WTC11 (cell line): ENCODE data around the gene GPNMB. TPM values are rescaled to one million over a fixed set of nuclear protein-coding genes. Genes with fewer than 3 reads are reported as not detected.

Source experiments
- ATAC-seq: fragments of 200-7000 bp; cut with Tn5 transposase; 2 replicates; pipeline ENCODE4 v1.10.0; 2021; ENCODE audit warnings: mild to moderate bottlenecking, moderate library complexity
- CTCF ChIA-PET: fragments of 300-600 bp; sonication (Branson Sonifier 250); formaldehyde crosslinking; loops from one replicate; lab custom pipeline; 2021; ENCODE audit warnings: antibody characterized with exemption; lab: Charles Lee
- POLR2A ChIA-PET: fragments of 350-600 bp; sonication (Branson Sonifier 250); formaldehyde crosslinking; loops from one replicate; lab custom pipeline; 2021; ENCODE audit warnings: antibody characterized with exemption; lab: Charles Lee
- DNase-seq: peaks from one replicate; pipeline ENCODE4 v3.0.0; 2021; ENCODE audit warnings: low spot score
- H3K27ac Mint-ChIP-seq: 2 replicates; pipeline ENCODE4 v1.8.0; 2021; ENCODE audit warnings: mixed read lengths
- H3K27me3 Mint-ChIP-seq: 2 replicates; pipeline ENCODE4 v1.8.0; 2021; ENCODE audit warnings: low read depth, mild to moderate bottlenecking, moderate library complexity, mixed read lengths
- H3K36me3 Mint-ChIP-seq: 2 replicates; pipeline ENCODE4 v1.8.0; 2021; ENCODE audit warnings: mixed read lengths
- H3K4me1 Mint-ChIP-seq: 2 replicates; pipeline ENCODE4 v1.8.0; 2022; ENCODE audit warnings: mixed read lengths
- H3K4me3 Mint-ChIP-seq: 2 replicates; pipeline ENCODE4 v1.8.0; 2021; ENCODE audit warnings: mild to moderate bottlenecking, moderate library complexity, mixed read lengths
- H3K9me3 Mint-ChIP-seq: 2 replicates; pipeline ENCODE4 v1.8.0; 2021; ENCODE audit warnings: mixed read lengths
- AFF4 ChIP-seq: sonication (generic); formaldehyde crosslinking; IDR thresholded peaks from 2 replicates; pipeline ENCODE4 v1.8.1; 2023; ENCODE audit warnings: mild to moderate bottlenecking, missing genetic modification reagents, borderline replicate concordance
- ATF1 ChIP-seq: sonication (generic); formaldehyde crosslinking; IDR thresholded peaks from 2 replicates; pipeline ENCODE4 v1.8.1; 2023; ENCODE audit warnings: mild to moderate bottlenecking, moderate library complexity, missing genetic modification reagents
- CTCF ChIP-seq: fragments of 200-600 bp; IDR thresholded peaks from 2 replicates; pipeline ENCODE4 v1.8.0; 2022; ENCODE audit warnings: antibody characterized with exemption
- E2F4 ChIP-seq: sonication (generic); formaldehyde crosslinking; IDR thresholded peaks from 2 replicates; pipeline ENCODE4 v1.8.1; 2022; ENCODE audit warnings: low read depth, mild to moderate bottlenecking, moderate library complexity, missing genetic modification reagents, borderline replicate concordance
- E2F5 ChIP-seq: sonication (generic); formaldehyde crosslinking; IDR thresholded peaks from 2 replicates; pipeline ENCODE4 v1.8.1; 2022; ENCODE audit warnings: mild to moderate bottlenecking, moderate library complexity, missing genetic modification reagents
- ESRRA ChIP-seq: sonication (generic); formaldehyde crosslinking; IDR thresholded peaks from 2 replicates; pipeline ENCODE4 v1.8.1; 2022; ENCODE audit warnings: mild to moderate bottlenecking, missing genetic modification reagents, borderline replicate concordance
- FOXK1 ChIP-seq: sonication (generic); formaldehyde crosslinking; IDR thresholded peaks from 2 replicates; pipeline ENCODE4 v1.8.0; 2022; ENCODE audit warnings: mild to moderate bottlenecking, moderate library complexity, missing genetic modification reagents
- GTF2I ChIP-seq: fragments of 250-450 bp; sonication (Bioruptor Pico); conservative IDR thresholded peaks from 2 replicates; pipeline ENCODE4 v1.4.0; 2021; ENCODE audit warnings: mild to moderate bottlenecking
- NR1H2 ChIP-seq: sonication (generic); formaldehyde crosslinking; IDR thresholded peaks from 2 replicates; pipeline ENCODE4 v1.9.0; 2021; ENCODE audit warnings: mild to moderate bottlenecking, moderate library complexity, missing genetic modification reagents
- OVOL2 ChIP-seq: fragments of 250-450 bp; sonication (Bioruptor Pico); IDR thresholded peaks from 2 replicates; pipeline ENCODE4 v1.9.0; 2021; ENCODE audit warnings: mild to moderate bottlenecking, borderline replicate concordance
- RORB ChIP-seq: fragments of 250-450 bp; sonication (Bioruptor Pico); IDR thresholded peaks from 2 replicates; pipeline ENCODE4 v1.9.0; 2021; ENCODE audit warnings: mild to moderate bottlenecking
- ZBTB21 ChIP-seq: sonication (generic); formaldehyde crosslinking; IDR thresholded peaks from 2 replicates; pipeline ENCODE4 v1.8.1; 2023; ENCODE audit warnings: mild to moderate bottlenecking, missing genetic modification reagents, borderline replicate concordance
- ZNF263 ChIP-seq: sonication (generic); formaldehyde crosslinking; IDR thresholded peaks from 2 replicates; pipeline ENCODE4 v1.8.1; 2022; ENCODE audit warnings: low read depth, mild to moderate bottlenecking, moderate library complexity, missing genetic modification reagents
- ZNF671 ChIP-seq: fragments of 250-450 bp; sonication (Bioruptor Pico); IDR thresholded peaks from 2 replicates; pipeline ENCODE4 v1.8.0; 2021; ENCODE audit warnings: mild to moderate bottlenecking
- total RNA-seq: library from RNA; stranded (reverse); gene quantifications from 3 replicates; pipeline ENCODE4 v1.2.3, GENCODE V29; 2021
- TF ChIP-seq, protein P1 (sequence below): sonication (generic); formaldehyde crosslinking; IDR thresholded peaks from 2 replicates; pipeline ENCODE4 v1.8.0; 2023; ENCODE audit warnings: missing genetic modification reagents
- TF ChIP-seq, protein P2 (sequence below): sonication (generic); formaldehyde crosslinking; IDR thresholded peaks from 2 replicates; pipeline ENCODE4 v1.8.0; 2023; ENCODE audit warnings: missing genetic modification reagents, mild to moderate bottlenecking, borderline replicate concordance

Gene GPNMB
- total RNA-seq, 1 experiment from 2014 or later, result 1.1 TPM

GRCh38 chr7:23276947-23277346 is 30.4 kb downstream of the GPNMB start:
- no peak overlapping the region; the same call in 1 of the 2 replicates for H3K27ac Mint-ChIP-seq
- CTCF ChIA-PET, result interaction anchor here (0.8 to 1.4 kb wide), 7 partner anchors 9 to 132 kb away, joined by 3 to 4 read pairs (median 3); partner anchors contain the start of gene GPNMB

GRCh38 chr7:23277359-23277989 is 30.9 kb downstream of the GPNMB start:
- TF ChIP-seq NR1H2 (CRISPR knock-in tag), result no peak
- peak; percentile 48; the same call in 1 of the 2 replicates for TF ChIP-seq CTCF
- ATAC-seq, result peak; percentile 46
- ChIA-PET CTCF (interaction anchor here (0.7 to 1.4 kb wide), 3 partner anchors 31 to 89 kb away, joined by 3 read pairs; partner anchors contain the start of gene GPNMB), POLR2A (interaction anchor here (0.7 kb wide), 1 partner anchor 43 kb away, joined by 4 read pairs; no protein-coding TSS in a partner anchor)
- H3K27ac Mint-ChIP-seq, result no peak overlapping the region
- DNase-seq, result no peak
- no peak overlapping the region for H3K4me3 Mint-ChIP-seq
- H3K4me1 Mint-ChIP-seq, result peaks cover 4% of the 10 kb centered on the region
- H3K9me3 Mint-ChIP-seq, result no peaks in the 10 kb centered on the region
- no peaks in the 10 kb centered on the region for H3K36me3 Mint-ChIP-seq
- H3K27me3 Mint-ChIP-seq, result no peaks in the 10 kb centered on the region

More at GRCh38 chr7:23276947-23277346, 30.4 kb downstream of the GPNMB start:
- Mint-ChIP-seq H3K9me3 (no peaks in the 10 kb centered on the region), H3K36me3 (no peaks in the 10 kb centered on the region), H3K4me3 (no peak overlapping the region), H3K27me3 (no peaks in the 10 kb centered on the region), H3K4me1 (peaks cover 4% of the 10 kb centered on the region)
- ATAC-seq, result no peak
- POLR2A ChIA-PET, result no interaction called here
- no peak for DNase-seq
- no peak for TF ChIP-seq OVOL2 (CRISPR knock-in tag)
- TF ChIP-seq GTF2I, result peak; percentile 82; the same call in 1 of the 2 replicates

GRCh38 chr7:23279819-23280525 is 33.4 kb downstream of the GPNMB start:
- Mint-ChIP-seq H3K9me3 (no peaks in the 10 kb centered on the region), H3K27me3 (no peaks in the 10 kb centered on the region), H3K4me1 (no peaks in the 10 kb centered on the region), H3K27ac (no peak overlapping the region), H3K4me3 (no peak overlapping the region), H3K36me3 (no peaks in the 10 kb centered on the region)
- no peak for DNase-seq
- ChIA-PET POLR2A (interaction anchor here (1.5 kb wide), 1 partner anchor 11 kb away, joined by 5 read pairs; no protein-coding TSS in a partner anchor), CTCF (interaction anchor here (1.6 to 1.9 kb wide), 2 partner anchors 10 to 267 kb away, joined by 4 to 6 read pairs; no protein-coding TSS in a partner anchor)
- TF ChIP-seq ZBTB21 (CRISPR knock-in tag), result no peak
- TF ChIP-seq NR1H2 (CRISPR knock-in tag), result no peak
- TF ChIP-seq E2F4 (CRISPR knock-in tag), result no peak
- TF ChIP-seq, protein P1, sequence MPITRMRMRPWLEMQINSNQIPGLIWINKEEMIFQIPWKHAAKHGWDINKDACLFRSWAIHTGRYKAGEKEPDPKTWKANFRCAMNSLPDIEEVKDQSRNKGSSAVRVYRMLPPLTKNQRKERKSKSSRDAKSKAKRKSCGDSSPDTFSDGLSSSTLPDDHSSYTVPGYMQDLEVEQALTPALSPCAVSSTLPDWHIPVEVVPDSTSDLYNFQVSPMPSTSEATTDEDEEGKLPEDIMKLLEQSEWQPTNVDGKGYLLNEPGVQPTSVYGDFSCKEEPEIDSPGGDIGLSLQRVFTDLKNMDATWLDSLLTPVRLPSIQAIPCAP (CRISPR knock-in tag), result no peak
- TF ChIP-seq ZNF263 (CRISPR knock-in tag), result no peak
- TF ChIP-seq FOXK1 (CRISPR knock-in tag), result no peak
- no peak for TF ChIP-seq ATF1 (CRISPR knock-in tag)
- TF ChIP-seq E2F5 (CRISPR knock-in tag), result no peak
- no peak for TF ChIP-seq AFF4
- TF ChIP-seq RORB (CRISPR knock-in tag), result no peak
- no peak for TF ChIP-seq ZNF671
- TF ChIP-seq, protein P2, sequence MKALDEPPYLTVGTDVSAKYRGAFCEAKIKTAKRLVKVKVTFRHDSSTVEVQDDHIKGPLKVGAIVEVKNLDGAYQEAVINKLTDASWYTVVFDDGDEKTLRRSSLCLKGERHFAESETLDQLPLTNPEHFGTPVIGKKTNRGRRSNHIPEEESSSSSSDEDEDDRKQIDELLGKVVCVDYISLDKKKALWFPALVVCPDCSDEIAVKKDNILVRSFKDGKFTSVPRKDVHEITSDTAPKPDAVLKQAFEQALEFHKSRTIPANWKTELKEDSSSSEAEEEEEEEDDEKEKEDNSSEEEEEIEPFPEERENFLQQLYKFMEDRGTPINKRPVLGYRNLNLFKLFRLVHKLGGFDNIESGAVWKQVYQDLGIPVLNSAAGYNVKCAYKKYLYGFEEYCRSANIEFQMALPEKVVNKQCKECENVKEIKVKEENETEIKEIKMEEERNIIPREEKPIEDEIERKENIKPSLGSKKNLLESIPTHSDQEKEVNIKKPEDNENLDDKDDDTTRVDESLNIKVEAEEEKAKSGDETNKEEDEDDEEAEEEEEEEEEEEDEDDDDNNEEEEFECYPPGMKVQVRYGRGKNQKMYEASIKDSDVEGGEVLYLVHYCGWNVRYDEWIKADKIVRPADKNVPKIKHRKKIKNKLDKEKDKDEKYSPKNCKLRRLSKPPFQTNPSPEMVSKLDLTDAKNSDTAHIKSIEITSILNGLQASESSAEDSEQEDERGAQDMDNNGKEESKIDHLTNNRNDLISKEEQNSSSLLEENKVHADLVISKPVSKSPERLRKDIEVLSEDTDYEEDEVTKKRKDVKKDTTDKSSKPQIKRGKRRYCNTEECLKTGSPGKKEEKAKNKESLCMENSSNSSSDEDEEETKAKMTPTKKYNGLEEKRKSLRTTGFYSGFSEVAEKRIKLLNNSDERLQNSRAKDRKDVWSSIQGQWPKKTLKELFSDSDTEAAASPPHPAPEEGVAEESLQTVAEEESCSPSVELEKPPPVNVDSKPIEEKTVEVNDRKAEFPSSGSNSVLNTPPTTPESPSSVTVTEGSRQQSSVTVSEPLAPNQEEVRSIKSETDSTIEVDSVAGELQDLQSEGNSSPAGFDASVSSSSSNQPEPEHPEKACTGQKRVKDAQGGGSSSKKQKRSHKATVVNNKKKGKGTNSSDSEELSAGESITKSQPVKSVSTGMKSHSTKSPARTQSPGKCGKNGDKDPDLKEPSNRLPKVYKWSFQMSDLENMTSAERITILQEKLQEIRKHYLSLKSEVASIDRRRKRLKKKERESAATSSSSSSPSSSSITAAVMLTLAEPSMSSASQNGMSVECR (CRISPR knock-in tag), result no peak
- no peak for TF ChIP-seq ESRRA (CRISPR knock-in tag)
- no peak for ATAC-seq
